ENCODE results near the gene WNT5B.

Gene WNT5B

GRCh38 chr12:1665366-1665765, 36.3 kb downstream of the WNT5B start:
- Histone ChIP-seq H3K27ac (ENCODE audit: low read depth, low read length) (no peak overlapping the region), H2BK120ac (ENCODE audit: insufficient read depth, low read length, poor library complexity) (no peak overlapping the region), H3K79me1 (ENCODE audit: low read length) (peaks cover 2% of the 10 kb centered on the region), H3K4me2 (ENCODE audit: low read length) (no peak overlapping the region), H2BK5ac (ENCODE audit: low read depth, low read length, poor library complexity) (no peak overlapping the region), H3K23ac (ENCODE audit: low read length) (no peak overlapping the region), H4K12ac (ENCODE audit: low read depth, low read length) (no peak overlapping the region), H3K9me3 (ENCODE audit: insufficient read depth, low read depth, low read length) (no peaks in the 10 kb centered on the region), H3K27me3 (ENCODE audit: insufficient read depth, low read length) (no peaks in the 10 kb centered on the region), H2BK12ac (ENCODE audit: low read length) (no peak overlapping the region), H3K36me3 (ENCODE audit: control insufficient read depth in 1 of 2, insufficient read depth in 2 of 2, low read length in 2 of 2) (no peaks in the 10 kb centered on the region), H3K79me2 (ENCODE audit: control insufficient read depth, insufficient read depth, low read length, poor library complexity) (no peaks in the 10 kb centered on the region), H2AK5ac (ENCODE audit: low read length) (no peak overlapping the region), H3K9ac (ENCODE audit: low read length) (no peak overlapping the region), H3K14ac (ENCODE audit: low read length) (no peak overlapping the region), H3K4ac (ENCODE audit: low read depth, low read length) (no peak overlapping the region), H4K8ac (ENCODE audit: low read depth, low read length) (no peak overlapping the region), H2AFZ (ENCODE audit: insufficient read depth, low read length, poor library complexity) (no peak overlapping the region), H3K4me1 (ENCODE audit: control insufficient read depth in 1 of 2, insufficient read depth in 2 of 2, low read length in 2 of 2) (peaks cover 5 to 14% of the 10 kb centered on the region in 2 experiments), H4K91ac (ENCODE audit: low read depth, low read length) (no peak overlapping the region), H3K4me3 (ENCODE audit: low read depth, low read length) (no peak overlapping the region), H3K18ac (ENCODE audit: low read length) (no peak overlapping the region)
- no peak for DNase-seq
- WGBS (ENCODE audit: extremely low coverage, insufficient coverage, insufficient read length) = no CpG with 5 or more reads among the region's 2 CpGs

DNA sequence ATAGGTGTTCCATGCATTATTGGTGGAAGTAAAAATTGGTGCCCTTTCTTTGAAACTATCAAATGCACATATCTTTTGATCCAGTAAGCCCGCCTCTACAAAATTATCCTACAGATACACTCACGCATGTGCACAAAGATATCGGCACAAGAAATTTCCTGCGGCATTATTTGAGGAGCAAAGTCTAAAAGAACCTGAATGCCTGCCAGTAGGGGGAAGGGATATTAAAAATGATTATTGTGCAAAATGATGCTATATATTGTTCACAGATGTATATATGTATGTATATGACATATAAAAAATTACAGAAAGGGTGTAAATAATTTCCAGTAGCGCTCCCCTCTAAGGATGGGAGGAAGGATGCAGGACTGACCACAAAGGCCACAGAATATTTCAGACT, 37.2 kb downstream of the WNT5B start:
- no peaks in the 10 kb centered on the region for H3K36me3 ChIP-seq (ENCODE audit: control insufficient read depth in 1 of 2, insufficient read depth in 2 of 2, low read length in 2 of 2)
- H3K4me2 ChIP-seq (ENCODE audit: low read length) = no peak overlapping the region
- H2AFZ ChIP-seq (ENCODE audit: insufficient read depth, low read length, poor library complexity) = no peak overlapping the region
- H3K27ac ChIP-seq (ENCODE audit: low read depth, low read length) = no peak overlapping the region
- no peak overlapping the region for H2BK120ac ChIP-seq (ENCODE audit: insufficient read depth, low read length, poor library complexity)
- H3K4me3 ChIP-seq (ENCODE audit: low read depth, low read length) = no peak overlapping the region
- H3K79me1 ChIP-seq (ENCODE audit: low read length) = peaks cover 2% of the 10 kb centered on the region
- no peak overlapping the region for H3K9ac ChIP-seq (ENCODE audit: low read length)
- H3K18ac ChIP-seq (ENCODE audit: low read length) = no peak overlapping the region
- H4K91ac ChIP-seq (ENCODE audit: low read depth, low read length) = no peak overlapping the region
- no peak overlapping the region for H2BK12ac ChIP-seq (ENCODE audit: low read length)
- no peak overlapping the region for H2BK5ac ChIP-seq (ENCODE audit: low read depth, low read length, poor library complexity)
- H3K23ac ChIP-seq (ENCODE audit: low read length) = no peak overlapping the region
- no peaks in the 10 kb centered on the region for H3K79me2 ChIP-seq (ENCODE audit: control insufficient read depth, insufficient read depth, low read length, poor library complexity)
- no CpG with 5 or more reads among the region's 5 CpGs for WGBS (ENCODE audit: extremely low coverage, insufficient coverage, insufficient read length)
- no peak for DNase-seq
- no peak overlapping the region for H2AK5ac ChIP-seq (ENCODE audit: low read length)
- no peaks in the 10 kb centered on the region for H3K9me3 ChIP-seq (ENCODE audit: insufficient read depth, low read depth, low read length)
- no peak overlapping the region for H3K14ac ChIP-seq (ENCODE audit: low read length)
- no peak overlapping the region for H4K8ac ChIP-seq (ENCODE audit: low read depth, low read length)
- peaks cover 11 to 19% of the 10 kb centered on the region in 2 experiments for H3K4me1 ChIP-seq (ENCODE audit: control insufficient read depth in 1 of 2, insufficient read depth in 2 of 2, low read length in 2 of 2)
- H4K12ac ChIP-seq (ENCODE audit: low read depth, low read length) = no peak overlapping the region
- no peak overlapping the region for H3K4ac ChIP-seq (ENCODE audit: low read depth, low read length)
- H3K27me3 ChIP-seq (ENCODE audit: insufficient read depth, low read length) = no peaks in the 10 kb centered on the region

DNA sequence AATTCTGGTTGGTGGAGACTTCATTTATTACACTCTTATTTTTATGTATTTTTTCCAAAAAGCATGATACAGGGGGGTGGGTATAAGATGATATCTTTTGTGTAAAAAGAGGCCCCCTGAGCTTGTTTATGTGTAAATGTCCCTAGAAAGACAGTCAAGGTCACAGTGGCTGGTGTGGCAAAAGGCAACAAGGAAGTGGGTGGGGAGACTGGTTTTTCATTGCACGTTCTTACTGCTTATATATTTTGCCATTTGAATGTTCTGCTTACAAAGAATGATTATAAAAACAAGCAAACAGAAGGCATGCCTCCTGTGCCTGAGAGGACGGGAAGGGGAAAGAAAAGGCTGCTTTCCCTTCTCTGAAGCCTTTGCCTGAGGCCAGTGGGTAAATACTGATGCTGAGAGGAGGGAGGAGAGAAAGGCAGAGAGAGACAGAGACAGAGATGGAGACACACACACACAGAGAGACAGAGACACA, 37.7 kb downstream of the WNT5B start:
- no peaks in the 10 kb centered on the region for H3K79me2 ChIP-seq (ENCODE audit: control insufficient read depth, insufficient read depth, low read length, poor library complexity)
- no peaks in the 10 kb centered on the region for H3K36me3 ChIP-seq (ENCODE audit: control insufficient read depth in 1 of 2, insufficient read depth in 2 of 2, low read length in 2 of 2)
- H2AFZ ChIP-seq (ENCODE audit: insufficient read depth, low read length, poor library complexity) = no peak overlapping the region
- no peaks in the 10 kb centered on the region for H3K27me3 ChIP-seq (ENCODE audit: insufficient read depth, low read length)
- no peak overlapping the region for H3K14ac ChIP-seq (ENCODE audit: low read length)
- H3K79me1 ChIP-seq (ENCODE audit: low read length) = peaks cover 2% of the 10 kb centered on the region
- no peak for DNase-seq
- no peak overlapping the region for H3K4me3 ChIP-seq (ENCODE audit: low read depth, low read length)
- no peaks in the 10 kb centered on the region for H3K9me3 ChIP-seq (ENCODE audit: insufficient read depth, low read depth, low read length)
- H3K18ac ChIP-seq (ENCODE audit: low read length) = no peak overlapping the region
- no peak overlapping the region for H2BK12ac ChIP-seq (ENCODE audit: low read length)
- H4K91ac ChIP-seq (ENCODE audit: low read depth, low read length) = no peak overlapping the region
- no peak overlapping the region for H3K9ac ChIP-seq (ENCODE audit: low read length)
- no peak overlapping the region for H3K27ac ChIP-seq (ENCODE audit: low read depth, low read length)
- H3K23ac ChIP-seq (ENCODE audit: low read length) = no peak overlapping the region
- H2AK5ac ChIP-seq (ENCODE audit: low read length) = no peak overlapping the region
- no CpG with 5 or more reads among the region's 2 CpGs for WGBS (ENCODE audit: extremely low coverage, insufficient coverage, insufficient read length)
- no peak overlapping the region for H2BK120ac ChIP-seq (ENCODE audit: insufficient read depth, low read length, poor library complexity)
- H4K12ac ChIP-seq (ENCODE audit: low read depth, low read length) = no peak overlapping the region
- no peak overlapping the region for H2BK5ac ChIP-seq (ENCODE audit: low read depth, low read length, poor library complexity)
- H3K4me2 ChIP-seq (ENCODE audit: low read length) = no peak overlapping the region
- no peak overlapping the region for H4K8ac ChIP-seq (ENCODE audit: low read depth, low read length)
- H3K4me1 ChIP-seq (ENCODE audit: control insufficient read depth in 1 of 2, insufficient read depth in 2 of 2, low read length in 2 of 2) = peaks cover 11 to 16% of the 10 kb centered on the region in 2 experiments
- H3K4ac ChIP-seq (ENCODE audit: low read depth, low read length) = no peak overlapping the region

DNA sequence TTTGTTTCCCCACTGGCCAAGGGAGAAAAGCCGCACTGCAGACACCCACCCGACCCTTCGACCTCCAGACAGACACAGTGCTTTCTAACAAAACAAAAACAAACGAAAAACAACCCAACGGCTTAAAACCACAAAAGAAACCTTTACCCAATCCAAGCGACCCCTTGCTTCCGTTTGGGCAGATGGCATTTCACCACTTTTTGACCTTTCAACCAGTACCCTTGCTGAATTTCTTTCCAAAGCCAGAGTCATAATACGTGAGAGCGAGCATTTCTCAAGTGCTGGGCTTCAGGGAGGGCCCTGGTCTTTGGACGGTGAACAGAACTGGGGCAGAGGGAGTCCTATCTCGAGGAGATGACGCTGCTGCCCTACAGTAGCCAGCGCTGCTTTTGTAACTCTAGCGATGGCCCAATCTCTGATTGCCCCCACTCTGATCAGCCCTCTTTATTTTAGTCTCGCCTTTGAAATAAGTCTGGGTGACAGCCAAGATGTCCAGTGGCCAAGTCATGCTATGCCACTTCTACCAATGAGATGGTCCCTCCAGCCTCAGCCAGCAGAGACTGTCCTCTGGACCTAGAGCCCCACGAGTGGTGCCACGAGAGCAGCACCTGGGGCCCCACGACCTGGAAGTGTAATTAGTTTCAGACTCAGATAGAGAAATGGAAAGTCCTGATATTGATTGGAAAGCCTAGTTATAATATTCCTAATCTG, 40.0 kb downstream of the WNT5B start:
- Histone ChIP-seq H3K4me1 (ENCODE audit: control insufficient read depth in 1 of 2, insufficient read depth in 2 of 2, low read length in 2 of 2) (peaks cover 7 to 13% of the 10 kb centered on the region in 2 experiments), H4K12ac (ENCODE audit: low read depth, low read length) (no peak overlapping the region), H3K79me1 (ENCODE audit: low read length) (peaks cover 2% of the 10 kb centered on the region), H3K27ac (ENCODE audit: low read depth, low read length) (no peak overlapping the region), H2AFZ (ENCODE audit: insufficient read depth, low read length, poor library complexity) (no peak overlapping the region), H3K4me3 (ENCODE audit: low read depth, low read length) (no peak overlapping the region), H2BK5ac (ENCODE audit: low read depth, low read length, poor library complexity) (peak overlapping the region; percentile 37), H3K9ac (ENCODE audit: low read length) (no peak overlapping the region), H3K4me2 (ENCODE audit: low read length) (no peak overlapping the region), H3K14ac (ENCODE audit: low read length) (no peak overlapping the region), H3K9me3 (ENCODE audit: insufficient read depth, low read depth, low read length) (no peaks in the 10 kb centered on the region), H2BK120ac (ENCODE audit: insufficient read depth, low read length, poor library complexity) (peak overlapping the region; percentile 39), H2AK5ac (ENCODE audit: low read length) (peak overlapping the region; percentile 83), H3K23ac (ENCODE audit: low read length) (no peak overlapping the region), H3K36me3 (ENCODE audit: control insufficient read depth in 1 of 2, insufficient read depth in 2 of 2, low read length in 2 of 2) (no peaks in the 10 kb centered on the region), H3K27me3 (ENCODE audit: insufficient read depth, low read length) (no peaks in the 10 kb centered on the region), H2BK12ac (ENCODE audit: low read length) (peak overlapping the region; percentile 13), H3K79me2 (ENCODE audit: control insufficient read depth, insufficient read depth, low read length, poor library complexity) (no peaks in the 10 kb centered on the region), H3K4ac (ENCODE audit: low read depth, low read length) (no peak overlapping the region), H4K91ac (ENCODE audit: low read depth, low read length) (no peak overlapping the region), H4K8ac (ENCODE audit: low read depth, low read length) (no peak overlapping the region), H3K18ac (ENCODE audit: low read length) (no peak overlapping the region)
- DNase-seq = peak; percentile 38 to 47
- WGBS (ENCODE audit: extremely low coverage, insufficient coverage, insufficient read length) = 100% methylated on average over 3 of the region's 18 CpGs
